Activated CD8-positive, alpha-beta T cell treated with anti-CD3 and anti-CD28 coated beads, Interleukin-2, amount 10 ng/mL, durations not matched to agents 7 days and 5 days (primary cell): ENCODE data around the gene HOXB4. TPM values are rescaled to one million over a fixed set of nuclear protein-coding genes. Genes with fewer than 3 reads are reported as not detected.

Experiments used
- ATAC-seq: fragments of 150-1000 bp; cut with Tn5 transposase; one replicate; pipeline ENCODE4 v1.10.0; 2021; ENCODE audit warnings: moderate library complexity
- CTCF ChIA-PET: fragments of 350-600 bp; sonication (Branson Sonifier 250); formaldehyde crosslinking; loops from one replicate; lab custom pipeline; 2021; ENCODE audit warnings: antibody characterized with exemption; lab: Charles Lee
- POLR2A ChIA-PET: fragments of 350-600 bp; sonication (Branson Sonifier 250); formaldehyde crosslinking; loops from one replicate; lab custom pipeline; 2021; ENCODE audit warnings: antibody characterized with exemption; lab: Charles Lee
- DNase-seq: peaks from one replicate; pipeline ENCODE4 v3.0.0-alpha.2; 2020
- H3K27ac Mint-ChIP-seq: one replicate; pipeline ENCODE4 v1.8.0; 2021; ENCODE audit warnings: mild to moderate bottlenecking, mixed read lengths
- H3K27me3 Mint-ChIP-seq: one replicate; pipeline ENCODE4 v1.8.0; 2021; ENCODE audit warnings: low read depth, mixed read lengths
- H3K36me3 Mint-ChIP-seq: one replicate; pipeline ENCODE4 v1.8.0; 2021; ENCODE audit warnings: low read depth, mixed read lengths
- H3K4me1 Mint-ChIP-seq: one replicate; pipeline ENCODE4 v1.8.0; 2021; ENCODE audit warnings: low read depth, mixed read lengths
- H3K4me3 Mint-ChIP-seq: one replicate; pipeline ENCODE4 v1.8.0; 2021; ENCODE audit warnings: mild to moderate bottlenecking, mixed read lengths
- H3K9me3 Mint-ChIP-seq: one replicate; pipeline ENCODE4 v1.8.0; 2022; ENCODE audit warnings: mixed read lengths; ENCODE audit not compliant: insufficient read depth
- total RNA-seq, 2 experiments: library from RNA; stranded (reverse); gene quantifications; one replicate each; pipeline ENCODE4 v1.2.3, GENCODE V29; 2021

Gene HOXB4
- total RNA-seq, 2 experiments from 2014 or later, result 5.7 to 6.1 TPM

GRCh38 chr17:48575066-48575582 lies 3.0 kb downstream of the HOXB4 start:
- Mint-ChIP-seq H3K27ac (no peak overlapping the region), H3K4me1 (peaks cover 46% of the 10 kb centered on the region), H3K36me3 (peaks cover 7% of the 10 kb centered on the region), H3K27me3 (peaks cover 13% of the 10 kb centered on the region), H3K9me3 (no peaks in the 10 kb centered on the region), H3K4me3 (no peak overlapping the region)
- DNase-seq (no peak), ATAC-seq (no peak)
- ChIA-PET POLR2A (interaction anchor here (0.7 kb wide), 1 partner anchor 11 kb away, joined by 3 read pairs; no protein-coding TSS in a partner anchor), CTCF (interaction anchor here (1.0 to 1.2 kb wide), 3 partner anchors 18 to 267 kb away, joined by 3 to 5 read pairs (median 3); partner anchors contain the start of gene HOXB5)

DNA sequence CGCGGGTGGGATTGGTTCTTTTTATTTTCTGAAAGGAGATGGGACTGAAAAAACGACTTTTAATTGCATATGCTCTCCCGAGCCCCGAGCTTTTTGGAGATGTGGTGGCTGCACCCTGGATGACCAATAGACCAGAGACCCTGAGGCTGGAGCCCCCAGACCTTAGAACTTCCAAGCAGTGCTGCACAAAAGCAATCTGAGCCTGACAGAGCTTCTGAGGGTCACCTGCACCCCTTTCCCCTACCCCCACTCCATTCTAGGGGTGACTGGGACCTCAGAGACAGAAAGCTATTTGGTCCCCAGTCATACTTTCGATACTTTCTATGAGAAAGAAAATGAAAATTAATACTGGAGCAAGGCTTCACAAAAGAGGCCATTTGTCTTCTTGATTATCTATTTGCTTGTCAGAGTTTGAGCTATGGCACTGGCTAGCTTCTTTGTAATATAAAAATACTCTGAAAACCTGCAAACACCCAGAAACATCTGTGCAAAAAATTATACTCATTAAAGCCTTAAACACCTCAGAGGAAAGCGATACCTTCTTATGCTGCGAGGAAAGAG lies 3.6 kb downstream of the HOXB4 start:
- no peak for DNase-seq
- ChIA-PET POLR2A (interaction anchor here (0.7 kb wide), 2 partner anchors 11 to 24 kb away, joined by 3 read pairs; no protein-coding TSS in a partner anchor), CTCF (interaction anchor here (0.7 to 1.0 kb wide), 4 partner anchors 28 to 266 kb away, joined by 3 to 5 read pairs (median 3); no protein-coding TSS in a partner anchor)
- ATAC-seq, result no peak
- no peaks in the 10 kb centered on the region for H3K9me3 Mint-ChIP-seq
- H3K4me3 Mint-ChIP-seq, result no peak overlapping the region
- peaks cover 8% of the 10 kb centered on the region for H3K27me3 Mint-ChIP-seq
- peaks cover 43% of the 10 kb centered on the region for H3K4me1 Mint-ChIP-seq
- peaks cover 7% of the 10 kb centered on the region for H3K36me3 Mint-ChIP-seq
- H3K27ac Mint-ChIP-seq, result no peak overlapping the region

- DNase-seq (no peak), ATAC-seq (no peak)
- ChIA-PET CTCF (no interaction called here), POLR2A (no interaction called here)
- Mint-ChIP-seq H3K9me3 (no peaks in the 10 kb centered on the region), H3K4me1 (peaks cover 25% of the 10 kb centered on the region), H3K36me3 (peaks cover 17% of the 10 kb centered on the region), H3K27me3 (peaks cover 6% of the 10 kb centered on the region), H3K27ac (no peak overlapping the region), H3K4me3 (no peak overlapping the region)
Observed at GRCh38 chr17:48571826-48572417, 6.2 kb downstream of the HOXB4 start.

GRCh38 chr17:48571024-48571818 lies 6.9 kb downstream of the HOXB4 start:
- peaks cover 6% of the 10 kb centered on the region for H3K27me3 Mint-ChIP-seq
- H3K4me1 Mint-ChIP-seq, result peaks cover 20% of the 10 kb centered on the region
- DNase-seq, result no peak
- H3K4me3 Mint-ChIP-seq, result no peak overlapping the region
- CTCF ChIA-PET, result interaction anchor here (1.6 kb wide), 1 partner anchor 219 kb away, joined by 4 read pairs; no protein-coding TSS in a partner anchor
- H3K27ac Mint-ChIP-seq, result no peak overlapping the region
- no peak for ATAC-seq
- H3K36me3 Mint-ChIP-seq, result peaks cover 17% of the 10 kb centered on the region
- POLR2A ChIA-PET, result no interaction called here
- H3K9me3 Mint-ChIP-seq, result no peaks in the 10 kb centered on the region

GRCh38 chr17:48570325-48571023 lies 7.7 kb downstream of the HOXB4 start:
- H3K4me1 Mint-ChIP-seq, result peaks cover 14% of the 10 kb centered on the region
- ChIA-PET POLR2A (interaction anchor here (0.7 kb wide), 1 partner anchor 70 kb away, joined by 3 read pairs; no protein-coding TSS in a partner anchor), CTCF (interaction anchor here (1.6 kb wide), 1 partner anchor 218 kb away, joined by 4 read pairs; no protein-coding TSS in a partner anchor)
- H3K27me3 Mint-ChIP-seq, result peaks cover 6% of the 10 kb centered on the region
- no peak for ATAC-seq
- no peak overlapping the region for H3K27ac Mint-ChIP-seq
- no peak for DNase-seq
- no peaks in the 10 kb centered on the region for H3K9me3 Mint-ChIP-seq
- H3K4me3 Mint-ChIP-seq, result no peak overlapping the region
- peaks cover 13% of the 10 kb centered on the region for H3K36me3 Mint-ChIP-seq

- no peak overlapping the region for H3K27ac Mint-ChIP-seq
- POLR2A ChIA-PET, result interaction anchor here (0.7 kb wide), 1 partner anchor 70 kb away, joined by 3 read pairs; no protein-coding TSS in a partner anchor
- no peak for DNase-seq
- peaks cover 6% of the 10 kb centered on the region for H3K27me3 Mint-ChIP-seq
- H3K4me1 Mint-ChIP-seq, result peaks cover 9% of the 10 kb centered on the region
- H3K9me3 Mint-ChIP-seq, result no peaks in the 10 kb centered on the region
- CTCF ChIA-PET, result interaction anchor here (1.6 kb wide), 1 partner anchor 217 kb away, joined by 4 read pairs; no protein-coding TSS in a partner anchor
- ATAC-seq, result no peak
- peaks cover 9% of the 10 kb centered on the region for H3K36me3 Mint-ChIP-seq
- no peak overlapping the region for H3K4me3 Mint-ChIP-seq
Observed at GRCh38 chr17:48569674-48570324, 8.4 kb downstream of the HOXB4 start.

GRCh38 chr17:48569240-48569582 lies 8.9 kb downstream of the HOXB4 start:
- Mint-ChIP-seq H3K4me1 (peaks cover 9% of the 10 kb centered on the region), H3K27me3 (peaks cover 10% of the 10 kb centered on the region), H3K4me3 (no peak overlapping the region), H3K36me3 (peaks cover 9% of the 10 kb centered on the region), H3K9me3 (no peaks in the 10 kb centered on the region), H3K27ac (no peak overlapping the region)
- ATAC-seq (no peak), DNase-seq (no peak)
- ChIA-PET CTCF (no interaction called here), POLR2A (no interaction called here)

- H3K36me3 Mint-ChIP-seq, result peaks cover 9% of the 10 kb centered on the region
- H3K9me3 Mint-ChIP-seq, result no peaks in the 10 kb centered on the region
- ChIA-PET CTCF (interaction anchor here (1.2 kb wide), 1 partner anchor 233 kb away, joined by 5 read pairs; no protein-coding TSS in a partner anchor), POLR2A (no interaction called here)
- peaks cover 10% of the 10 kb centered on the region for H3K27me3 Mint-ChIP-seq
- no peak for ATAC-seq
- H3K4me1 Mint-ChIP-seq, result peaks cover 8% of the 10 kb centered on the region
- H3K4me3 Mint-ChIP-seq, result no peak overlapping the region
- H3K27ac Mint-ChIP-seq, result no peak overlapping the region
- no peak for DNase-seq
Observed at GRCh38 chr17:48568499-48569239, 9.5 kb downstream of the HOXB4 start.

- DNase-seq, result no peak
- ChIA-PET CTCF (interaction anchor here (0.9 to 1.2 kb wide), 2 partner anchors 15 to 232 kb away, joined by 3 to 5 read pairs; no protein-coding TSS in a partner anchor), POLR2A (no interaction called here)
- H3K36me3 Mint-ChIP-seq, result peaks cover 9% of the 10 kb centered on the region
- H3K4me1 Mint-ChIP-seq, result no peaks in the 10 kb centered on the region
- peaks cover 10% of the 10 kb centered on the region for H3K27me3 Mint-ChIP-seq
- no peak for ATAC-seq
- no peaks in the 10 kb centered on the region for H3K9me3 Mint-ChIP-seq
- H3K27ac Mint-ChIP-seq, result no peak overlapping the region
- no peak overlapping the region for H3K4me3 Mint-ChIP-seq
Observed at GRCh38 chr17:48567646-48568354, 10.3 kb downstream of the HOXB4 start.

- CTCF ChIA-PET, result interaction anchor here (0.9 to 1.2 kb wide), 2 partner anchors 16 to 231 kb away, joined by 3 to 5 read pairs; no protein-coding TSS in a partner anchor
- DNase-seq (no peak), ATAC-seq (no peak)
- no peaks in the 10 kb centered on the region for H3K9me3 Mint-ChIP-seq
- peaks cover 11% of the 10 kb centered on the region for H3K36me3 Mint-ChIP-seq
- peaks cover 4% of the 10 kb centered on the region for H3K4me1 Mint-ChIP-seq
- H3K4me3 Mint-ChIP-seq, result no peak overlapping the region
- no peak overlapping the region for H3K27ac Mint-ChIP-seq
- peaks cover 10% of the 10 kb centered on the region for H3K27me3 Mint-ChIP-seq
- POLR2A ChIA-PET, result no interaction called here
Observed at GRCh38 chr17:48567209-48567608, 10.9 kb downstream of the HOXB4 start.
